Spleen (tissue), 11 donors: ENCODE data around the gene WIPI1. TPM values are rescaled to one million over a fixed set of nuclear protein-coding genes. Genes with fewer than 3 reads are reported as not detected.
A peak's percentile ranks its signal among the peaks of the same experiment; 100 is the strongest.

ENCODE experiments used
- DNase-seq: peaks from one replicate; pipeline ENCODE4 v3.0.0-alpha.2; 2020
- H3K27ac ChIP-seq, 8 donors: fragments of 200-600 bp; sonication (generic) in 7 of 8; 1 replicate in 4 of 8; 2 replicates in 4 of 8; pipeline versions ENCODE4 v1.5.0 to v1.8.0; 2016 to 2021; ENCODE audit warnings: inconsistent platforms in 4 of 8, mild to moderate bottlenecking in 4 of 8, moderate library complexity in 1 of 8
- H3K27me3 ChIP-seq, 7 donors: fragments of 200-600 bp; sonication (generic) in 6 of 7; replicated peaks in 1 of 7; 1 replicate in 4 of 7; 2 replicates in 3 of 7; pipeline versions ENCODE4 v1.5.0 to v1.8.0; 2016 to 2021; ENCODE audit warnings: inconsistent platforms in 3 of 7, mild to moderate bottlenecking in 1 of 7
- H3K36me3 ChIP-seq, 6 donors: fragments of 200-600 bp; sonication (generic) in 5 of 6; 1 replicate in 4 of 6; 2 replicates in 2 of 6; pipeline versions ENCODE4 v1.5.0 to v1.8.0; 2016 to 2021; ENCODE audit warnings: inconsistent platforms in 2 of 6
- H3K4me1 ChIP-seq, 6 donors: fragments of 200-600 bp; sonication (generic) in 5 of 6; 1 replicate in 3 of 6; 2 replicates in 3 of 6; pipeline versions ENCODE4 v1.5.0 to v1.8.0; 2016 to 2021; ENCODE audit warnings: inconsistent platforms in 3 of 6
- H3K4me3 ChIP-seq, 8 donors: fragments of 200-600 bp; sonication (generic) in 7 of 8; 1 replicate in 4 of 8; 2 replicates in 4 of 8; pipeline versions ENCODE4 v1.5.0 to v1.8.0; 2016 to 2021; ENCODE audit warnings: inconsistent platforms in 4 of 8, mild to moderate bottlenecking in 4 of 8, moderate library complexity in 2 of 8
- H3K9me3 ChIP-seq, 8 donors: fragments of 200-600 bp; sonication (generic) in 7 of 8; 1 replicate in 4 of 8; 2 replicates in 4 of 8; pipeline versions ENCODE4 v1.5.0 to v1.8.0; 2016 to 2021; ENCODE audit warnings: inconsistent platforms in 4 of 8
- POLR2A ChIP-seq, 3 donors: fragments of 450-650 bp; IDR thresholded peaks; one replicate each; pipeline ENCODE4 v1.5.1; 2017; ENCODE audit warnings: antibody characterized with exemption in 3 of 3, mild to moderate bottlenecking in 1 of 3
- POLR2AphosphoS5 ChIP-seq, 3 donors: sonication (generic); formaldehyde crosslinking; IDR thresholded peaks; one replicate each; pipeline ENCODE4 v1.5.1; 2017; ENCODE audit warnings: antibody characterized with exemption in 3 of 3
- WGBS, 5 donors: extraction: QIAGEN DNeasy Blood & Tissue Kit in 3 of 5; methylation state at CpG; one replicate each; pipeline versions ENCODE4 v1.1.5 to v1.1.7; 2013 to 2018; 5-methylcytosine and 5-hydroxymethylcytosine counted together
- intact Hi-C: fragments of 100-400 bp; cut with DNase I; formaldehyde crosslinking; loops from one replicate; pipeline ENCODE4 v1.15.0; 2023; ENCODE audit warnings: low total_unique reads
- polyA plus RNA-seq, 3 donors: library from polyadenylated mRNA; stranded (reverse); fragments of 200-250 nt; gene quantifications; one replicate each; pipeline ENCODE4 v1.2.1, GENCODE V29; 2013
- total RNA-seq, 7 donors: library from RNA; depleted of rRNA in 3 of 7; stranded (reverse); fragments of >200 nt in 3 of 7; fragmentation: NEBNext Ultra II Directional in 4 of 7; extraction: Animal tissue kit (Norgen Biotek cat#: 25700) in 4 of 7; gene quantifications; one replicate each; pipeline versions ENCODE4 v1.1.0 to v1.2.1, GENCODE V29; 2016 to 2021
- TF ChIP-seq, protein P1 (sequence below), 11 experiments: fragments of 200-600 bp in 7 of 11; fragments of 450-650 bp in 4 of 11; sonication (generic) in 4 of 11; IDR thresholded peaks in 8 of 11; conservative IDR thresholded peaks in 3 of 11; 1 replicate in 7 of 11; 2 replicates in 4 of 11; pipeline versions ENCODE4 v1.4.0 to v1.8.0; 2016 to 2021; ENCODE audit warnings: antibody characterized with exemption in 11 of 11, inconsistent platforms in 4 of 11, mild to moderate bottlenecking in 1 of 11
- donor health status: healthy with polysubstance abuse.
- donor health status: DM: no; HTN: no; CAD: no; lungs with moderate emphysema.
- donor health status: DM: no; HTN: no; CAD: no.
- donor health status: Bipolar disorder and iron deficiency.
- donor health status: healthy.
- donor health status: DM: no; HTN: no; CAD: no.
- donor health status: DM: yes; HTN: yes; CAD: no.

The WIPI1 gene
- total and polyA plus RNA-seq, 10 donors, result 7.2 to 38.3 (median 25.6) TPM

DNA sequence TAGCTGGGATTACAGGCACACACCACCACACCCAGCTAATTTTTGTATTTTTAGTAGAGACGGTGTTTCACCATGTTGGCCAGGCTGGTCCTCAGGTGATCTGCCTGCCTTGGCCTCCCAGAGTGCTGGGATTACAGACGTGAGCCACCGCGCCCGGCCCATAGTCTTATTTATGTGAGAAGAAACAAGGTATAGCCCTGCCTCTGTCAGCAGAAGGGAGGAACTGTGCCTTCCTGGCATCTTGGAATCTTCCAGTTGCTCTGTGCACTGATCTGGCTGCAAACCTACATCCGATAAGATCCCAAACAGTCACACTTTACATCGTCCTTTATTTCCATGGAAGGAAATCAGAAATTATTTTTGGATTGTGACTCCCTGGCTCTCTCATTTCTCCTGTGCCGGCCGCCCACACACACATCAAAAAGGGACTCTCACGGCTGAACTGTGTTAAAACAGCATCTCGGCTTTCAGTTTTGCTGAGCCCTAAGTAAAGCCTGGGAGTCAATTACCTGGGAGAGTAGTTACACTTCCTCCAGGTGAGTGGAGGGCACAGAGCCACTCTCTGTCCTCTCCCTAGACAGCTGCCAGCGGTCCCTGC lies 23.3 kb downstream of the WIPI1 start:
- peaks cover 13 to 39% (median 32%) of the 10 kb centered on the region in 6 donors for H3K4me1 ChIP-seq
- H3K4me3 ChIP-seq, result no peak overlapping the region
- peaks cover 0 to 72% (median 57%) of the 10 kb centered on the region in 6 donors for H3K36me3 ChIP-seq
- intact Hi-C loops, result loop anchor here (10.0 kb wide), 1 partner anchor 159 kb away; no protein-coding TSS in a partner anchor
- TF ChIP-seq POLR2AphosphoS5 (IDR thresholded peaks at IDR 0.05) (no peak), POLR2A (IDR thresholded peaks at IDR 0.05) (no peak)
- TF ChIP-seq, protein P1, sequence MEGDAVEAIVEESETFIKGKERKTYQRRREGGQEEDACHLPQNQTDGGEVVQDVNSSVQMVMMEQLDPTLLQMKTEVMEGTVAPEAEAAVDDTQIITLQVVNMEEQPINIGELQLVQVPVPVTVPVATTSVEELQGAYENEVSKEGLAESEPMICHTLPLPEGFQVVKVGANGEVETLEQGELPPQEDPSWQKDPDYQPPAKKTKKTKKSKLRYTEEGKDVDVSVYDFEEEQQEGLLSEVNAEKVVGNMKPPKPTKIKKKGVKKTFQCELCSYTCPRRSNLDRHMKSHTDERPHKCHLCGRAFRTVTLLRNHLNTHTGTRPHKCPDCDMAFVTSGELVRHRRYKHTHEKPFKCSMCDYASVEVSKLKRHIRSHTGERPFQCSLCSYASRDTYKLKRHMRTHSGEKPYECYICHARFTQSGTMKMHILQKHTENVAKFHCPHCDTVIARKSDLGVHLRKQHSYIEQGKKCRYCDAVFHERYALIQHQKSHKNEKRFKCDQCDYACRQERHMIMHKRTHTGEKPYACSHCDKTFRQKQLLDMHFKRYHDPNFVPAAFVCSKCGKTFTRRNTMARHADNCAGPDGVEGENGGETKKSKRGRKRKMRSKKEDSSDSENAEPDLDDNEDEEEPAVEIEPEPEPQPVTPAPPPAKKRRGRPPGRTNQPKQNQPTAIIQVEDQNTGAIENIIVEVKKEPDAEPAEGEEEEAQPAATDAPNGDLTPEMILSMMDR (IDR thresholded peaks at IDR 0.05 in 8 of 11, conservative IDR thresholded peaks at IDR 0.05 in 3 of 11), result no peak
- 89 to 96% (median 92%) methylated on average over 11 to 12 of the region's 12 CpGs for WGBS, 5 donors
- DNase-seq, result peak; percentile 19
- H3K9me3 ChIP-seq, result no peaks in the 10 kb centered on the region
- no peak overlapping the region for H3K27ac ChIP-seq
- H3K27me3 ChIP-seq, result no peaks in the 10 kb centered on the region

GRCh38 chr17:68433211-68433610 lies 24.1 kb downstream of the WIPI1 start:
- Histone ChIP-seq H3K4me3 (no peak overlapping the region), H3K27ac (no peak overlapping the region), H3K4me1 (peaks cover 13 to 31% (median 24%) of the 10 kb centered on the region in 6 donors), H3K27me3 (no peaks in the 10 kb centered on the region), H3K36me3 (peaks cover 0 to 80% (median 64%) of the 10 kb centered on the region in 6 donors), H3K9me3 (no peaks in the 10 kb centered on the region)
- WGBS, 5 donors, result 94 to 97% (median 95%) methylated on average over 9 of the region's 9 CpGs
- DNase-seq, result no peak
- intact Hi-C loops, result loop anchor here (10.0 kb wide), 1 partner anchor 158 kb away; no protein-coding TSS in a partner anchor
- TF ChIP-seq POLR2AphosphoS5 (IDR thresholded peaks at IDR 0.05) (no peak), POLR2A (IDR thresholded peaks at IDR 0.05) (no peak)
- TF ChIP-seq, protein P1 (IDR thresholded peaks at IDR 0.05 in 8 of 11, conservative IDR thresholded peaks at IDR 0.05 in 3 of 11), result no peak

GRCh38 chr17:68432086-68432864 lies 25.0 kb downstream of the WIPI1 start:
- H3K27me3 ChIP-seq, result no peaks in the 10 kb centered on the region
- H3K27ac ChIP-seq, result no peak overlapping the region
- H3K4me3 ChIP-seq, result no peak overlapping the region
- no peaks in the 10 kb centered on the region for H3K9me3 ChIP-seq
- peaks cover 9 to 22% (median 15%) of the 10 kb centered on the region in 6 donors for H3K4me1 ChIP-seq
- intact Hi-C loops, result loop anchor here (10.0 kb wide), 1 partner anchor 157 kb away; no protein-coding TSS in a partner anchor
- H3K36me3 ChIP-seq, result peaks cover 0 to 89% (median 73%) of the 10 kb centered on the region in 6 donors
- WGBS, 5 donors, result 88 to 96% (median 93%) methylated on average over 14 of the region's 14 CpGs
- TF ChIP-seq POLR2AphosphoS5 (IDR thresholded peaks at IDR 0.05), result no peak
- TF ChIP-seq POLR2A (IDR thresholded peaks at IDR 0.05), result no peak
- TF ChIP-seq, protein P1 (IDR thresholded peaks at IDR 0.05 in 8 of 11, conservative IDR thresholded peaks at IDR 0.05 in 3 of 11), result no peak
- DNase-seq, result peak; percentile 28

- peak; percentile 51 for DNase-seq
- WGBS, 5 donors, result 64 to 75% (median 69%) methylated on average over 15 of the region's 15 CpGs
- no peak overlapping the region for H3K27ac ChIP-seq
Measured at GRCh38 chr17:68431661-68432071, 25.6 kb downstream of the WIPI1 start.

More at GRCh38 chr17:68431661-68432071, 25.6 kb downstream of the WIPI1 start:
- Histone ChIP-seq H3K36me3 (peaks cover 0 to 95% (median 76%) of the 10 kb centered on the region in 6 donors), H3K4me3 (no peak overlapping the region), H3K27me3 (no peaks in the 10 kb centered on the region), H3K9me3 (no peaks in the 10 kb centered on the region), H3K4me1 (peaks cover 3 to 16% (median 9%) of the 10 kb centered on the region in 6 donors)
- intact Hi-C loops, result loop anchor here (10.0 kb wide), 1 partner anchor 157 kb away; no protein-coding TSS in a partner anchor
- TF ChIP-seq POLR2AphosphoS5 (IDR thresholded peaks at IDR 0.05) (no peak), POLR2A (IDR thresholded peaks at IDR 0.05) (no peak)
- TF ChIP-seq, protein P1 (IDR thresholded peaks at IDR 0.05 in 8 of 11, conservative IDR thresholded peaks at IDR 0.05 in 3 of 11), result peak in 3 of 11 experiments; percentile 21 to 24 (median 21)
